ENCODE measurements around the gene GALNT8.
"Not testable (repeated sequence)": the region's sequence is repeated elsewhere in the genome, so short reads cannot be mapped to it uniquely, and the experiment has no call there.

The GALNT8 gene

GRCh38 chr12:4719821-4720636 is at the start of gene GALNT8:
TSS of gene GALNT8 (plus strand) at chr12:4720400. CDS start at chr12:4720678, 278 bp downstream.
- no peak for DNase-seq

- DNase-seq, result no peak
Measured at GRCh38 chr12:4679711-4680110, 40.5 kb upstream of the GALNT8 start.

GRCh38 chr12:4681732-4682131 is 38.5 kb upstream of the GALNT8 start:
- DNase-seq, result no peak

- DNase-seq, result no peak
Measured at GRCh38 chr12:4685317-4685716, 34.9 kb upstream of the GALNT8 start.

- no peak for DNase-seq
Measured at GRCh38 chr12:4690760-4691159, 29.4 kb upstream of the GALNT8 start.

GRCh38 chr12:4700621-4701026 is 19.6 kb upstream of the GALNT8 start:
- DNase-seq, result no peak

- DNase-seq, result no peak
Measured at GRCh38 chr12:4701395-4702190, 18.6 kb upstream of the GALNT8 start.

- DNase-seq, result no peak
Measured at GRCh38 chr12:4703676-4704075, 16.5 kb upstream of the GALNT8 start.

GRCh38 chr12:4705824-4706223 is 14.4 kb upstream of the GALNT8 start:
- DNase-seq, result no peak

GRCh38 chr12:4707306-4707705 is 12.9 kb upstream of the GALNT8 start:
- no peak for DNase-seq

- DNase-seq, result no peak
Measured at GRCh38 chr12:4710113-4710512, 10.1 kb upstream of the GALNT8 start.

GRCh38 chr12:4714879-4715278 is 5.3 kb upstream of the GALNT8 start:
- no peak for DNase-seq

GRCh38 chr12:4717806-4718205 is 2.4 kb upstream of the GALNT8 start:
- DNase-seq, result no peak

GRCh38 chr12:4720637-4720995 is 416 bp downstream of the GALNT8 start:
- no peak for DNase-seq

- not testable (repeated sequence) for DNase-seq
Measured at GRCh38 chr12:4721587-4721986, 1.4 kb downstream of the GALNT8 start.

GRCh38 chr12:4723226-4723625 is 3.0 kb downstream of the GALNT8 start:
- DNase-seq, result no peak

- no peak for DNase-seq
Measured at GRCh38 chr12:4725057-4725456, 4.9 kb downstream of the GALNT8 start.

GRCh38 chr12:4734625-4735340 is 14.6 kb downstream of the GALNT8 start:
- no peak for DNase-seq

GRCh38 chr12:4736091-4736490 is 15.9 kb downstream of the GALNT8 start:
- no peak for DNase-seq

- DNase-seq, result no peak
Measured at GRCh38 chr12:4738541-4738940, 18.3 kb downstream of the GALNT8 start.

- DNase-seq, result no peak
Measured at GRCh38 chr12:4742416-4742970, 22.3 kb downstream of the GALNT8 start.

- no peak for DNase-seq
Measured at GRCh38 chr12:4743046-4743445, 22.8 kb downstream of the GALNT8 start.

GRCh38 chr12:4744709-4745108 is 24.5 kb downstream of the GALNT8 start:
- DNase-seq, result no peak

Measured in NCI-H526 treated with DMSO at 0.1 percent for 48 hours (cell line).